ENCODE results near the gene CHTF18. TPM values are rescaled to one million over a fixed set of nuclear protein-coding genes. Genes with fewer than 3 reads are reported as not detected.
"Not testable (repeated sequence)": the region's sequence is repeated elsewhere in the genome, so short reads cannot be mapped to it uniquely, and the experiment has no call there.

CHTF18 gene
- total RNA-seq, 6 experiments from 2014 or later, result 2.9 to 7.8 (median 4.6) TPM

DNA sequence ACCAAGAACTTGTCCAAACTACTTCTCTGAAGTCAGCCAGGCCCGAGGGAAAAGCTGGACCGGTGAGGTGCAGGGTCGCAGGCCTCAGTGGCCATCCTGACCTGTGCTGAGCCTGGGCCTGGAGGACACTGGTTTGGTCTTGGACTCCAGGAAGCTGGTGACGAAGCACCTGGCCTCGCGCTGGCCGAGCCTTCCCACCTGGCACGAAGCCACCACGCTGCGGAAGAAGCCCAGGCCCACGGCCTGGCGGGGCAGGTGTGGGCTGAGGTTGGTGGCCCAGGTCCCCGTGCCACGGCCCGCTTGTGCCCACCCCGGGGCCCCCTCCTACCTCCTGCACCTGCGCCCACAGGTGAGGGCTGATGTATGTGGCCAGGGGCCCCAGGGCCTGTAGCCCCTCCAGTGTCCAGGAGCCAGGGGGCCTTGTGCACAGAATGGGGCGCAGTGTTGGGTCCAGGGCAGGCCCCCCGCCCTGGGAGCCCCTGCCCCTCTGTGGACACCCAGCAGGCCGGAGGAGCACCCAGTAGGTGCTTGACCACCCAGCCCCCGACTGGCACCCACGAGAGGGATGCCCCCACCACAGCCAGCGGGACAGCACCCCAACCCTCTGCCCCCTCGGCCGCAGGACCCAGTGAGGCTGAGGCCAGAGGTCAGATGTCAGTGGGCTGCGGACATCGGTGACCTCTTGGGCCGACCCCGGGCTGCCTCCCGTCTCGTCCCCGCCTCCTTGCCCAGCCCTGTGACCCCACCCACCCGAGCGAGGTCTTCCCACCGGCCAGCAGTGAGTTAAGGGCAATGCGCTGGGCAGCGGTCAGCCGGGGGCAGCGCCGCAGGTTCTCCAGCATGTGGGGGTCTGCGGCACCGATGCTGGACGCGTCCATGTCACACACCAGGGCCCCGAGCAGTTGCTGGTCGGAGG is 14.1 kb upstream of the CHTF18 start:
- Histone ChIP-seq H3K4me1 (no peaks in the 10 kb centered on the region), H3K9me3 (no peaks in the 10 kb centered on the region), H3K4me3 (no peak overlapping the region), H3K27me3 (no peaks in the 10 kb centered on the region), H3K36me3 (no peaks in the 10 kb centered on the region), H3K27ac (no peak overlapping the region)
- TF ChIP-seq, protein P1, sequence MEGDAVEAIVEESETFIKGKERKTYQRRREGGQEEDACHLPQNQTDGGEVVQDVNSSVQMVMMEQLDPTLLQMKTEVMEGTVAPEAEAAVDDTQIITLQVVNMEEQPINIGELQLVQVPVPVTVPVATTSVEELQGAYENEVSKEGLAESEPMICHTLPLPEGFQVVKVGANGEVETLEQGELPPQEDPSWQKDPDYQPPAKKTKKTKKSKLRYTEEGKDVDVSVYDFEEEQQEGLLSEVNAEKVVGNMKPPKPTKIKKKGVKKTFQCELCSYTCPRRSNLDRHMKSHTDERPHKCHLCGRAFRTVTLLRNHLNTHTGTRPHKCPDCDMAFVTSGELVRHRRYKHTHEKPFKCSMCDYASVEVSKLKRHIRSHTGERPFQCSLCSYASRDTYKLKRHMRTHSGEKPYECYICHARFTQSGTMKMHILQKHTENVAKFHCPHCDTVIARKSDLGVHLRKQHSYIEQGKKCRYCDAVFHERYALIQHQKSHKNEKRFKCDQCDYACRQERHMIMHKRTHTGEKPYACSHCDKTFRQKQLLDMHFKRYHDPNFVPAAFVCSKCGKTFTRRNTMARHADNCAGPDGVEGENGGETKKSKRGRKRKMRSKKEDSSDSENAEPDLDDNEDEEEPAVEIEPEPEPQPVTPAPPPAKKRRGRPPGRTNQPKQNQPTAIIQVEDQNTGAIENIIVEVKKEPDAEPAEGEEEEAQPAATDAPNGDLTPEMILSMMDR (IDR thresholded peaks at IDR 0.05), result no peak
- no peak for TF ChIP-seq POLR2A (IDR thresholded peaks at IDR 0.05)
- 47% methylated on average over 7 of the region's 46 CpGs for WGBS (ENCODE audit: insufficient coverage, low coverage, low lambda C conversion rate, missing lambda C conversion rate)
- DNase-seq (no peak), ATAC-seq (no peak)
- intact Hi-C loops (cut with DNase I), result no loop called here

DNA sequence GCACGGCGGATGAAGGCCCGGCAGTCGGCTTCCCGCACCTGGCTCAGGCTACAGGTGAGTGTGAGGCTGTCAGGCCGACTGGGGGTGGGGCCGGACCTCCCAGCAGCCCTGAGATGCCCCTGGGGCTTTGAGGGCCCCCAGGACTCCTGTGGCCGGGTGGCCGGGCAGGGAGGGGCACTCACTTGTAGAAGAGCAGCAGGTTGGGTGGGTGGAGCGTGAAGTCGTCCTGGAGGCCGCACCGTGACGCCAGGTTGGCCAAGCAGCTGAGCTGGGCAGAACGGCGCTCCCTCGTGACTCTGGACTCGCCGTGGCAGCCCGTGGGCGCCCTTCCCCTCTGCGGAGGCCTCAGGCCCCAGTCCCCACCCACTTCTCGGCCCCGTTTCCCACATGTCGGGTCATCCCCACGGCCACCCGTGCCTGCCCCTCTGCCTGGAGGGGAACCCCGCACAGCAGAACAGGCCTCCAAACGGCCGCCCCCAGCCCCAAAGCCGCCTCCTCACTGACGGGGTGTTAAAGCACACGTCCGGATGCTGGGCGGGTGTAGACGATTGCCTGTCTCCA is 13.1 kb upstream of the CHTF18 start:
- H3K27me3 ChIP-seq, result no peaks in the 10 kb centered on the region
- intact Hi-C loops (cut with DNase I), result no loop called here
- 77% methylated on average over 3 of the region's 36 CpGs for WGBS (ENCODE audit: insufficient coverage, low coverage, low lambda C conversion rate, missing lambda C conversion rate)

GRCh38 chr16:776298-776697 is 12.1 kb upstream of the CHTF18 start:
- ATAC-seq; intact Hi-C loops (cut with DNase I); H3K9me3 ChIP-seq; H3K27ac ChIP-seq; H3K36me3 ChIP-seq; H3K4me1 ChIP-seq; DNase-seq; H3K27me3 ChIP-seq; H3K4me3 ChIP-seq: not testable (repeated sequence)
- 82% methylated on average over 2 of the region's 10 CpGs for WGBS (ENCODE audit: insufficient coverage, low coverage, low lambda C conversion rate, missing lambda C conversion rate)

More for the DNA sequence above, 13.1 kb upstream of the CHTF18 start:
- no peaks in the 10 kb centered on the region for H3K4me1 ChIP-seq
- DNase-seq, result no peak
- H3K36me3 ChIP-seq, result no peaks in the 10 kb centered on the region
- TF ChIP-seq, protein P1 (IDR thresholded peaks at IDR 0.05), result no peak
- no peak for TF ChIP-seq POLR2A (IDR thresholded peaks at IDR 0.05)
- no peaks in the 10 kb centered on the region for H3K9me3 ChIP-seq
- no peak for ATAC-seq
- no peak overlapping the region for H3K27ac ChIP-seq
- H3K4me3 ChIP-seq, result no peak overlapping the region

- no peaks in the 10 kb centered on the region for H3K9me3 ChIP-seq
- intact Hi-C loops (cut with DNase I), result no loop called here
- H3K4me1 ChIP-seq, result no peaks in the 10 kb centered on the region
- H3K36me3 ChIP-seq, result no peaks in the 10 kb centered on the region
- no peak for DNase-seq
- no peak overlapping the region for H3K4me3 ChIP-seq
- no peak for ATAC-seq
- no peaks in the 10 kb centered on the region for H3K27me3 ChIP-seq
- H3K27ac ChIP-seq, result no peak overlapping the region
- TF ChIP-seq POLR2A (IDR thresholded peaks at IDR 0.05), result no peak
- TF ChIP-seq, protein P1 (IDR thresholded peaks at IDR 0.05), result no peak
- WGBS (ENCODE audit: insufficient coverage, low coverage, low lambda C conversion rate, missing lambda C conversion rate), result 81% methylated on average over 9 of the region's 9 CpGs
Measured at GRCh38 chr16:776824-777223, 11.6 kb upstream of the CHTF18 start.

GRCh38 chr16:777826-778225 is 10.6 kb upstream of the CHTF18 start:
- no peaks in the 10 kb centered on the region for H3K36me3 ChIP-seq
- H3K4me3 ChIP-seq, result no peak overlapping the region
- H3K27ac ChIP-seq, result no peak overlapping the region
- H3K4me1 ChIP-seq, result no peaks in the 10 kb centered on the region
- intact Hi-C loops (cut with DNase I), result no loop called here
- H3K9me3 ChIP-seq, result no peaks in the 10 kb centered on the region
- no peak for TF ChIP-seq POLR2A (IDR thresholded peaks at IDR 0.05)
- TF ChIP-seq, protein P1 (IDR thresholded peaks at IDR 0.05), result no peak
- 21% methylated on average over 12 of the region's 16 CpGs for WGBS (ENCODE audit: insufficient coverage, low coverage, low lambda C conversion rate, missing lambda C conversion rate)
- no peaks in the 10 kb centered on the region for H3K27me3 ChIP-seq
- DNase-seq (no peak), ATAC-seq (no peak)

All from right lobe of liver (tissue), 6 donors.